Activated T-cell treated with anti-CD3 and anti-CD28 coated beads, Interleukin-2, amount 50 U/mL, for 4 hours (primary cell): ENCODE data around the gene DAB2IP. TPM values are rescaled to one million over a fixed set of nuclear protein-coding genes. Genes with fewer than 3 reads are reported as not detected.
A peak's percentile ranks its signal among the peaks of the same experiment; 100 is the strongest.

Experiments
- ATAC-seq, 2 donors: fragments of 200-7000 bp; cut with Tn5 transposase; one replicate each; pipeline ENCODE4 v1.10.0; 2021
- DNase-seq: peaks from one replicate; pipeline ENCODE4 v3.0.0-alpha.2; 2020
- H3K27me3 Mint-ChIP-seq: one replicate; pipeline ENCODE4 v1.8.0; 2021; ENCODE audit warnings: low read depth, mixed read lengths
- H3K36me3 Mint-ChIP-seq: one replicate; pipeline ENCODE4 v1.8.0; 2022; ENCODE audit warnings: mixed read lengths; ENCODE audit not compliant: insufficient read depth
- H3K4me1 Mint-ChIP-seq: one replicate; pipeline ENCODE4 v1.8.0; 2021; ENCODE audit warnings: low read depth, mixed read lengths
- H3K4me3 Mint-ChIP-seq: one replicate; pipeline ENCODE4 v1.8.0; 2021; ENCODE audit warnings: mild to moderate bottlenecking, moderate library complexity, mixed read lengths
- H3K9me3 Mint-ChIP-seq: one replicate; pipeline ENCODE4 v1.8.0; 2021; ENCODE audit warnings: mixed read lengths
- total RNA-seq, 3 donors: library from RNA; stranded (reverse); gene quantifications; one replicate each; pipeline ENCODE4 v1.2.1, GENCODE V29; 2021

The DAB2IP gene
- total RNA-seq, 3 donors from 2014 or later: 0.14 to 0.24 (median 0.18) TPM

DNA sequence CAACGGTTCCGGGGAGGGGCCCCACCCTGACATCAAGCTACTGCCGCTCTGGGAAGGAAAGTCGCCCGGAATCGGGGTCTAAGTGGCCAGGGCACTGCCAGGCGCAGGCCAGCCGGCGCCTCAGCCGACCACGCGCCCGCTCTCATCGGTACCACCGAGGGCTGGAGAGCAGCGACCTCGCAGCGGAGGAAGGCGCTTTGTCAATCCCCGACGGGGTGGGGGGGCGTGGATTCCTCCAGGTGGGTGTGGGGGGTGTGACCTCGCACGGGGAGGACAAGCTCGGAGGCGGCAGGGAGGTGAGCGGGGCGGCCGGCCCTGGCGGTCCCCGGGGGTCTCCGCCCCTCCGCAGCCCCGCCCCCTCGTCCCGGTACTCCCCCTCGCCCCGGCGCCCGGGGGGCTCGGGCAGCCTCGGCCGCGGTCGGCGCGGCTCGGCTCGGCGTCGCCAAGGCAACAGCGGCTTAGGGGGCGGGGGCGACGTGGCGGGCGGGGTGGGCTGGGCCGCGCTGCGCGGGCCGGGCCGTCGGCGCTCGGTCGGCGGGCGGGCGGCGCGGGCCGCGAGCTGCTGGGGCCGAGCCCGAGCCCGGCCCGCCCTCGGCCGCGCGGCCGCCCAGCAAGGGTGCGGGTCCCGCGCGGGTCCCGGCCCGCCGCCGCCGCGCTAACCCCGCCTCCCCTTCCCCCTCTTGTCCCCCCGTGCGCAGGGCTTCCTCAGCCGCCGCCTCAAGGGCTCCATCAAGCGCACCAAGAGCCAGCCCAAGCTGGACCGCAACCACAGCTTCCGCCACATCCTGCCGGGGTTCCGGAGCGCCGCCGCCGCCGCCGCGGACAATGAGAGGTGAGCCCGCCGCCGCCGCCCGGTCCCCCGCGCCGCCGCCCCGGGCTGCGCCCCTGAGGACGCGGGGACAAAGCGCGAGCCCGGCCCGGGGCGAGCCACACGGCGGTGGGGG is 47.5 kb downstream of the DAB2IP start:
- no peak overlapping the region for H3K4me3 Mint-ChIP-seq
- H3K27me3 Mint-ChIP-seq: peaks cover 45% of the 10 kb centered on the region
- peak; percentile 49 to 70 for ATAC-seq
- H3K36me3 Mint-ChIP-seq: no peaks in the 10 kb centered on the region
- peak; percentile 9 for DNase-seq
- no peaks in the 10 kb centered on the region for H3K9me3 Mint-ChIP-seq
- H3K4me1 Mint-ChIP-seq: peaks cover 4% of the 10 kb centered on the region

DNA sequence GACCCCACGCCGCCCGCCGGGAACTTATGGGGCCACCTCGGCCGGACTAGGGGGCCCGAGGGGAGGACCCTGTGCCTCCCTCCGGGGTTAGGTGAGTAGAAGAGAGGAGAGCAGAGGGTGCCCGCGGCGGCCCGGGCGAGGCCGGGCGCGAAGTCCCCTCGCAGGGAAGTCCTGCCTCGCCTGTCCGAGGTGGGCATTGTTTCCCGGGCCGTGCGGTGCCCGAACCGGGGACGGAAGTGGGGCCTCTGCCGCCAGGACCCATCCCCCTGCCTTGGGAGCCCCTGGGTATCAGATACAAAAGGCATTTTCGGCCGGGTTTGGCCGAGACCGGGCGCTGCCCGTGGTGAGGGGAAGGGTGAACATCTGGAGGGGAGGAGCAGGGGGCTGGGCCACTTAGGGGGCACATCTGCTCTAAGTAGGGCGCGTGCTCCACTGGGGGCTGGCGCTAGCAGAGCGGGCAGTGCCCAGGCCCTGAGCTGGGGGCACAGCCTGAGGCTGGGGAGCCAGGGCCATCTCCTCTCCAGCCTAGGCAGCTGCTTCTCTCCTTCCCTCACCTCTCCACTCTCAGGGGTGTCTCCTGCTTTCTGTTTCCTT is 48.2 kb downstream of the DAB2IP start:
- ATAC-seq: peak in 1 of 2 donors; percentile 18
- Mint-ChIP-seq H3K4me3 (peak overlapping the region; percentile 29), H3K36me3 (no peaks in the 10 kb centered on the region), H3K9me3 (no peaks in the 10 kb centered on the region), H3K4me1 (peaks cover 4% of the 10 kb centered on the region), H3K27me3 (peaks cover 48% of the 10 kb centered on the region)
- no peak for DNase-seq

DNA sequence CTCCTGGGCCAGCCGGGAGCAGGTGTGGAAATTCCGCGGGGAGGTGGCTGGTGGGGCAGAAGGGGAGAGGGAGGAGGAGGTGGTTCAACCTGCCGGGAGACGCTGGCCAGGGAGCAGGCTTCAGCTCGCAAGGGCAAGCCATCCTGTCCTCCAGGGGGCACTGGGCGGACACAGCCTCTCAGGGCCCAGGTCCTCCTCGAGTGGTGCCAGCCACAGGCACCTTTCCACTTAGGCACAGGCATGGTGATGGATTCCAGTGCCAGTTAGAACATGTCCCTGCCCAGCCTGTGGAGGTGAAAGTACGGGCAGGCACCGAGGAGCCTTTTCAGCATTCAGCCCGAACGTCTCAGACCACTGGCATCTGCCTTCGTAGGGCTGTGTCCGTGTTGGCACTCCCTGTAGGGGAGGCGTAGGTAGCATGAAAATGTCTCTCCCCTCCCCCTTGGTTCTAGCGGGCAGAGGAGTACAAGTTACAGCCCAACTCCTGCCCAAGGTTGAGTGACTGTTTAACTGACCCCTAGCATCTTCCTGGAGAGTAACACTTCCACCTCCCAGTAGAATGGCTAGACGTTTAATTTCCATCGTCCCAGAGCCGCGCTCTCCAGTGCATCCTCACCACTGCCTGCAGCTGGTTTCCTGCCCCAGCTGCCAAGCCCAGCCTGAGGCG is 48.9 kb downstream of the DAB2IP start:
- peaks cover 48% of the 10 kb centered on the region for H3K27me3 Mint-ChIP-seq
- H3K9me3 Mint-ChIP-seq: no peaks in the 10 kb centered on the region
- H3K4me3 Mint-ChIP-seq: peak overlapping the region; percentile 19
- peaks cover 4% of the 10 kb centered on the region for H3K4me1 Mint-ChIP-seq
- peak in 1 of 2 donors; percentile 26 for ATAC-seq
- DNase-seq: no peak
- no peaks in the 10 kb centered on the region for H3K36me3 Mint-ChIP-seq

DNA sequence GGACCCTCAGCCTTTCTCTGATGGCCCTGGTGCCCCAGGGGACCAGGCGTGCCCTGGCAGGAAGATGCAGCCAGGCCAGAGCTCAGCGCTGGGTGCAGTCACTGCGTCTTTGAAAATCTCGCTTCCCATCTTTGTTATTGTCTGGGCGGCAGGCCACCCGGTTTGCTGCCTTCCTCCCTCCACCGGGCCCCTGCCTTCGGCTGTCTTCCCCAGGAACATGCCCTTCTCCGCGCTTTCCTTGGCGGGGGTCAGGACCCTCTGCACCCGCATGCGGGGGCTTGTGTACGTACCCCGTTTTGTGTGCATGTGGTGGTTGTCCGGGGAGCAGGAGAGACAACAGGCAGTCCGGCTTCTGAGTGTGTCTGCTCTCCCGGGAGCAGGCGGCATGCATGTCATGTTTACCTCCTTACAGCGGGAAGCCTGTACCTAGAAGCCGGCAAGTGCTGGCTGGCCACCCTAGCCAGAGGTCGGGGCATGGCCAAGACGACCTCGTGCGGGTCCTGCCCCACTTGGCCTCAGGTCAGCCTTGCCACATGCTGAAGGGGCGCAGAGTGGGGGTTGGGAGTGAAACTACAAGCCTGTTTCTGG is 49.5 kb downstream of the DAB2IP start:
- Mint-ChIP-seq H3K27me3 (peaks cover 46% of the 10 kb centered on the region), H3K4me1 (peaks cover 4% of the 10 kb centered on the region), H3K36me3 (no peaks in the 10 kb centered on the region), H3K9me3 (no peaks in the 10 kb centered on the region), H3K4me3 (no peak overlapping the region)
- DNase-seq (no peak), ATAC-seq (no peak)

DNA sequence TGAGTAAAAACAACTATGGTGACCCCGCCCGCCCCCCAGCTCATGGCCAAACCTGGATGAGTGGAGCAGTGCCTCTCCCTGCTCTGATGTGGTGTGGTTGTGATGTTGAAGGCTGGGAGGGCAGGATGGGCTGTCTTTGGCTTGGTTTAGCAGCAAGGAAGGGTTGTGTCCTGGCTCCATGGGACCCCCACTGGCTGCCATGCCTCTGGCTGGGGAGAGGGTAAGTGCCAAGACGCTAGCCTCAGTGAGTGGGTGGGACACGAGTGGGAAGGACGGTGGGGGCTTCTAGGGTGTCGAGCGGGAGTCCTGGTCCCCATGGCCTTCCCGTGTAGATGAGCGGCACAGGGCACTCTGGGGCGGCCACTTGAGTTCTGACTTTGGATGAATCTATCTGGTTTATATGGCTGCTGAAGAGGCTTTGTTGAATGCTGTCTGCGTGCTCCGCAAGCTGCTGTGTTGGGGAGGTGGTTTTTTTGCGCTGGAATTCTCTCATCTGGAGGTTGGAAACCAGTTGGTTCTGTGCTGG is 50.4 kb downstream of the DAB2IP start:
- Mint-ChIP-seq H3K4me3 (no peak overlapping the region), H3K27me3 (peaks cover 41% of the 10 kb centered on the region), H3K4me1 (peaks cover 4% of the 10 kb centered on the region), H3K36me3 (no peaks in the 10 kb centered on the region), H3K9me3 (no peaks in the 10 kb centered on the region)
- DNase-seq (no peak), ATAC-seq (no peak)

DNA sequence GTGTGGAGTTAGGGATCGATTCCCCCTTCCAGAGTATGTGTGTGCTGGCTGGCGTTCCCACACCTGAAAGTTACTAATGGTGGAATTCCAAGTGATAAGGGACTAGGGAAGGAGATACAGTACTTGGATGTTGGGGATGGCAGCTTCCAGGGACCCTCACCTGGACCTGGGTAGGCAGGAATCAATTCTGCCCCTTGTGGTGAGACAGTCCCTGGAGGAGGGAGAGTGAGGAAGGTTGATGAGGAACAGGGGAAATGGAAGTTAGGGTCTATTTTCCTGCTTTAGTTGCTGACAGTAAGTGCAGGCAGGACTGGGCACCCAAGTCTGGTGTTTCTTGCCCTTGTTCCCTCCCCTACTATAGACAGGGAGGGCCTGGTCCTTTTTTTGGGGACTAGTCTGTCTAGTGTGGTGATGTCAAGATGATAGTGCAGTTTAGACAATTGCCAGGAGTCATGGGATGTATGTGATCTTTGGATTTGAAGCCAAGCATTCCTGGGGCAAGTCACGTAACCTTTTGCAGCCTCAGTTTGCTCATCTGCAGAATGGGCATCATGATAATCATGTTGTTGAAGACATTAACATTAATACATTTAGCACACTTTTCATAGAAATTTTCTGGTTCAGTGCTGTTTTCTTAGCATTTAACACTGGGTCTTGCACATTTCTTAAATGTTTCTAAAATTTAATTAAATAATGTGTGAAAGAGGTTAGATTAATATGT is 51.7 kb downstream of the DAB2IP start:
- Mint-ChIP-seq H3K9me3 (no peaks in the 10 kb centered on the region), H3K4me1 (no peaks in the 10 kb centered on the region), H3K27me3 (peaks cover 27% of the 10 kb centered on the region), H3K36me3 (no peaks in the 10 kb centered on the region), H3K4me3 (no peak overlapping the region)
- DNase-seq (no peak), ATAC-seq (no peak)

DNA sequence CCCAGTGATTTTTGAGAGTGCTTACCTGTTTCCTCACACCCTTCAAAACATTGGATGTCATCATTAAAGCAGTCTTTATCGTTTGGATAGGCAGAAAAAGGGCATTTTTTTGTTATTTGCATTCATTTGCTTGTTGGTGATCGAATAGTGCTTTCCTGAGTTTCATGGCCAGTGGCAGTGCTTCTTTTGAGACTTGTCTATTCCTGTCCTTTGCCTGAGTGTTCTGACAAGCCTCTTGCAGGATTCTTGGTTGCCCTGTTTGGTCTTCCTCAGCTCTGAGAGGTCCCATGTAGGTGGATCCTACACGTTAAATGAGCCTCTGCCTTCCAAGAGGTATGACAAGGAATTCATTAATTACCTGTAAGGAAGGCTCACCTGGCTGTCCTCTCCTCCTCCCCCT is 52.8 kb downstream of the DAB2IP start:
- no peaks in the 10 kb centered on the region for H3K4me1 Mint-ChIP-seq
- H3K27me3 Mint-ChIP-seq: peaks cover 23% of the 10 kb centered on the region
- no peak for ATAC-seq
- DNase-seq: no peak
- no peaks in the 10 kb centered on the region for H3K9me3 Mint-ChIP-seq
- H3K4me3 Mint-ChIP-seq: no peak overlapping the region
- H3K36me3 Mint-ChIP-seq: no peaks in the 10 kb centered on the region

DNA sequence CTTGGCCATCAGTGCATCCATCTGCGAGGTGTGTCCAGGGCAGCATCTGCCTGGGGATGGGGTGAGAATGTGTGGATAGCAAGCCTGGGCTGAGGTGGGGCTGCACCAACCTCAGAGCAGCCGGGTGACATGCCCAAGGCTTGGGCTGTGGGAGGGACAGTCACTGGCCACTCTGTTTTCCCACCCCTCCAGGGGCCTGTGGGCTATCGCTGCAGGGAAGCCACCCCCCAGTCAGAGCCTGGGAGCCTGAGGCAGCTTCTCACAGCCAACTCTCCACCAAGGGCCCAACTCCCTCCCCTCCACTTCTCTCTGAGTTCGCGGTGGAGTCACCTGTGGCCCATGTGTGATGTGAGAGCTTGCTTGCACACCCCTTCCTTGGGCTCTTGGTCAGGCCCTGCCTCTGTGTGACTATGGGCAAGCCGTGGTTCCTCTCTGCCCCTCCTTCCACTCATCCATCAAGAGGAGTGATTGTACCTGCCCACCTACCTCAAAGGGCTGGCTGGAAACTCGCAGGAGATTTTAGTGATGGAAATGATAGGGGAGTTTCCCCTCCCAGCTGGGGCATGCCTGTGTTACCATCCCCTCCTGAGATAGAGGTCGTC is 54.8 kb downstream of the DAB2IP start:
- no peak for ATAC-seq

DNA sequence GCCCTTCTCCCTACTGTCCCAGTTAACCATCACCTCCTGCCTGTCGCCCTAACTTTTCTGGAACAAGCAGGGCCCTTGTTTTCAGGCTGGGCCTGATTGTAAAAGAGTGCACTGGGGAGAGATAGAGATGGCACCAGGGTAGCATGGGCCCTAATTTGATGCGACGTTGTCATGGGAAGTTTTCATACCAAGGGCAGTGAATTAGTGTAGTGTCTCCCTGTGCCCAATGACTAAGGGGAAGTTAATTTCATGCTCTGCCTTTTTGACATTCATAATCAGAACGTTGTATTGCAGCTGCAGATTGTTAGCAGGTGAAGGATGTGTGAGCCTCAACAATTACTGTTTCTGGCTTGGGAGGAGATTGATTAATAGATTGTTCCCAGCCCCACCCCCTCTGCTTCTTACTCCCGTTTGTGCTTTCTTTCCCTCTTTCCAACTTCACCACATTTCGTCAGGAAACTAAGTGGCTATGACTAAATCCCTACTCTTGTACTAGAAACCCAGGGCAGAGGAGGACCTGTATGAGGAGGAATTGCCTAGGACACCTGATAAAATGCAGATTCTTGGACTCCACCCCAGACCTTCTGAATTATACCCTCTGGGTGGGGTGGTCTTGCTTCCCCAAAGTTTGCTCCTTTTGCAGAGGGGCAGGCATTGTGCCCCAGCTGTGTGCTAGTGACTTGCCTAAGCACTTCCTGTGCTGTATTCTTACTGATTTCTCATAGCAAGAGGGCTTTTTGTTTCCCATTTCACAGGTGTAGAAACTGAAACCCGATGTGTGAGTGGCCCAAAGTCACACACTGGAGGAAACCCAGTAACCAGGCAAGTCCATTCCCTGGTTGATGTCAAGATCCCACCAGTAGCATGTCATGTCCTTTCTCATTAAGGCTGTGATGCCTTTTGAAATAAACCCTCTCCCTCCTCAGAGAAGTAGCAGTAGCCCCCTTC is 56.3 kb downstream of the DAB2IP start:
- Mint-ChIP-seq H3K36me3 (no peaks in the 10 kb centered on the region), H3K4me1 (no peaks in the 10 kb centered on the region), H3K9me3 (no peaks in the 10 kb centered on the region), H3K4me3 (no peak overlapping the region), H3K27me3 (peaks cover 3% of the 10 kb centered on the region)
- no peak for DNase-seq
- peak in 1 of 2 donors; percentile 27 for ATAC-seq

More for the DNA sequence above, 54.8 kb downstream of the DAB2IP start:
- Mint-ChIP-seq H3K9me3 (no peaks in the 10 kb centered on the region), H3K4me1 (no peaks in the 10 kb centered on the region), H3K4me3 (no peak overlapping the region), H3K36me3 (no peaks in the 10 kb centered on the region), H3K27me3 (peaks cover 10% of the 10 kb centered on the region)
- DNase-seq: no peak

DNA sequence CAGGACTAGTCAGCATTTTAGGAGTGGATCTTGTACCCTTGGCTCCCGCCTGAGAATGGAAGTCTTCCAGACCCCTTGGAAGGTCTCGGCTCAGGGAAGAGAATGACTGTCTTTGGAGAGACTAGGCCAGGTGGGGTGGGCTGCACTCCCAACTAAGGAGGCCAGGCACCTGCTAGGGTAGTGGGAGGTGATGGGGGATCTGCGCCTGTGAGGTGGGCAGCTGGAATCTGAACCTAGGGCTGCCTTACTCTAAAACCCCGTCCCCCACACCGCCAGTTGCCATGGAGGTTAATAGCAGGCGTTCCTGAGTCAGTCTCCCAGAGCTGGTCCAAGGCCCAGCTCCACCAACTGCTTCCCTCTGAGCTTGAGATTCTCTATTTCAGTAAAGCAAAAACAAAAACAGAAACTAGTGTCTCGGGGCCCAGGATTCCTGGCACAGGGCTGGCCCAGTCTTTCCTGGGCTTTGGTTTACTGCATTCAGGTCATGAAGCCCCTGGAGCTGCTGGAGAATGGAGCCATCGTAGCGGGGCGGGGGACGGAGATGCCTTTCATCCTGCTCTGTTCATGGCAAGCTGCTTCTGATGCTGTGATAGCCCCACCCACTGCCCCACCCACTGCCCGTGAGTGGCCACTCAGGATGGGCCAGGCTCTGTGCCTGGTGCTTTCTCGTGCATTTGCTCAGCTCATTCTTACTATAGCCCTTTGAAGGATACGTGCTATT is 57.5 kb downstream of the DAB2IP start:
- H3K4me1 Mint-ChIP-seq: no peaks in the 10 kb centered on the region
- H3K36me3 Mint-ChIP-seq: no peaks in the 10 kb centered on the region
- peaks cover 3% of the 10 kb centered on the region for H3K27me3 Mint-ChIP-seq
- no peak overlapping the region for H3K4me3 Mint-ChIP-seq
- ATAC-seq: no peak
- no peak for DNase-seq
- no peaks in the 10 kb centered on the region for H3K9me3 Mint-ChIP-seq

DNA sequence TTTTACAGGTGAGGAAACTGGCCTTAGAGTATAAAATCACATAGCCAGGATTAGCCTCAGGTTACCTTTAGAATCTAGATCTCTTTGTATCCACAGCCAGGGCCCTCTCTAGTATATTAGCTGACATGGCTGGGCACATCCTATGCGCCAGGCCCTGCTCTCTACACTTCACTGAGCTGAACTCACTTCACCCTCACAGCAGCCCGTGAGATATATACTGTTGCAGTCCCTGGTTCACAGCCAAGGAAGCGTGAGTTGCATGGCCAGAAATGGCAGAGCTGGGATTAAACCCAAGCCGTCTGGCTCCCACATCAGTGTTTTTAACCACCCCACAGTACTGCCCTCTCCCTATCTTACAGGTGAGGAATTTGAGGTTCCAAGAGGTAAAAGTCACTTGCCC is 58.4 kb downstream of the DAB2IP start:
- Mint-ChIP-seq H3K4me3 (no peak overlapping the region), H3K4me1 (no peaks in the 10 kb centered on the region), H3K36me3 (no peaks in the 10 kb centered on the region), H3K9me3 (no peaks in the 10 kb centered on the region), H3K27me3 (no peaks in the 10 kb centered on the region)
- DNase-seq (no peak), ATAC-seq (no peak)

DNA sequence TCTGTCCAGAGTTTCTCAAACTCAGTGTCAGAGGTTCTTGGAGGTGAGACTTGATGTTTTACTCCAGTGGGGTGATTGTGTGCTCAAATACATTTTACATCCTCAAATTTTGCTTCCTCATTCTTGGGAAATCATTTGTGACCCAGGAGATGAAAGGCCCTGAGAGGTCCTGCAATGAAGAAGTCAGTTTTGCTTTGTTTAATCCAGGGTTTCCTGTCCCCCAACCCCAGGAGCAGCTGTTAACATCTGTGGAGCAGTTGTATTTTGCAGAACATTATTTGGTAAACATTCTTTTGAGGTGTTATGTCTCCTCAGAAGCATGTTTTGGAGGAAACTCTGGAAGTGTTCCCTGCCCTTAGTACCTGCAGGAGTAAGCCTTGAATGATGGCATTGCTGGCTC is 59.8 kb downstream of the DAB2IP start:
- no peak for ATAC-seq
- no peaks in the 10 kb centered on the region for H3K27me3 Mint-ChIP-seq
- no peak for DNase-seq
- H3K9me3 Mint-ChIP-seq: no peaks in the 10 kb centered on the region
- H3K4me1 Mint-ChIP-seq: no peaks in the 10 kb centered on the region
- H3K4me3 Mint-ChIP-seq: no peak overlapping the region
- no peaks in the 10 kb centered on the region for H3K36me3 Mint-ChIP-seq
